Measurements from ENCODE around the gene CRMP1. TPM values are rescaled to one million over a fixed set of nuclear protein-coding genes. Genes with fewer than 3 reads are reported as not detected.

CRMP1 gene
- total RNA-seq, 1 donor from 2014 or later, result 15.4 TPM

- H3K27me3 ChIP-seq (ENCODE audit: control insufficient read depth, insufficient read depth, low read length), result no peaks in the 10 kb centered on the region
- no peak for DNase-seq (ENCODE audit: low read depth)
- no peak overlapping the region for H3K4me3 ChIP-seq (ENCODE audit: low read depth, low read length)
- no peak for TF ChIP-seq CTCF (IDR thresholded peaks at IDR 0.05; ENCODE audit: insufficient read depth, low read length, poor library complexity, severe bottlenecking)
- H3K36me3 ChIP-seq (ENCODE audit: control insufficient read depth, insufficient read depth, low read length), result no peaks in the 10 kb centered on the region
These were observed 30.5 kb upstream of the CRMP1 start for GRCh38 chr4:5923376-5923775.

- no peak overlapping the region for H3K4me3 ChIP-seq (ENCODE audit: low read depth, low read length)
- no peak for DNase-seq (ENCODE audit: low read depth)
- no peaks in the 10 kb centered on the region for H3K27me3 ChIP-seq (ENCODE audit: control insufficient read depth, insufficient read depth, low read length)
- H3K36me3 ChIP-seq (ENCODE audit: control insufficient read depth, insufficient read depth, low read length), result no peaks in the 10 kb centered on the region
- no peak for TF ChIP-seq CTCF (IDR thresholded peaks at IDR 0.05; ENCODE audit: insufficient read depth, low read length, poor library complexity, severe bottlenecking)
These were observed 29.7 kb upstream of the CRMP1 start for GRCh38 chr4:5922556-5922955.

- Histone ChIP-seq H3K4me3 (ENCODE audit: low read depth, low read length) (no peak overlapping the region), H3K27me3 (ENCODE audit: control insufficient read depth, insufficient read depth, low read length) (no peaks in the 10 kb centered on the region), H3K36me3 (ENCODE audit: control insufficient read depth, insufficient read depth, low read length) (no peaks in the 10 kb centered on the region)
- TF ChIP-seq CTCF (IDR thresholded peaks at IDR 0.05; ENCODE audit: insufficient read depth, low read length, poor library complexity, severe bottlenecking), result no peak
- DNase-seq (ENCODE audit: low read depth), result no peak
These were observed 29.1 kb upstream of the CRMP1 start for GRCh38 chr4:5921981-5922380.

- no peak for DNase-seq (ENCODE audit: low read depth)
- TF ChIP-seq CTCF (IDR thresholded peaks at IDR 0.05; ENCODE audit: insufficient read depth, low read length, poor library complexity, severe bottlenecking), result no peak
- Histone ChIP-seq H3K27me3 (ENCODE audit: control insufficient read depth, insufficient read depth, low read length) (no peaks in the 10 kb centered on the region), H3K36me3 (ENCODE audit: control insufficient read depth, insufficient read depth, low read length) (no peaks in the 10 kb centered on the region), H3K4me3 (ENCODE audit: low read depth, low read length) (no peak overlapping the region)
These were observed 28.5 kb upstream of the CRMP1 start for GRCh38 chr4:5921101-5921980.

GRCh38 chr4:5919571-5919970 is 26.7 kb upstream of the CRMP1 start:
- Histone ChIP-seq H3K4me3 (ENCODE audit: low read depth, low read length) (no peak overlapping the region), H3K27me3 (ENCODE audit: control insufficient read depth, insufficient read depth, low read length) (no peaks in the 10 kb centered on the region), H3K36me3 (ENCODE audit: control insufficient read depth, insufficient read depth, low read length) (no peaks in the 10 kb centered on the region)
- DNase-seq (ENCODE audit: low read depth), result no peak
- TF ChIP-seq CTCF (IDR thresholded peaks at IDR 0.05; ENCODE audit: insufficient read depth, low read length, poor library complexity, severe bottlenecking), result no peak

- H3K4me3 ChIP-seq (ENCODE audit: low read depth, low read length), result no peak overlapping the region
- no peak for DNase-seq (ENCODE audit: low read depth)
- H3K27me3 ChIP-seq (ENCODE audit: control insufficient read depth, insufficient read depth, low read length), result no peaks in the 10 kb centered on the region
- H3K36me3 ChIP-seq (ENCODE audit: control insufficient read depth, insufficient read depth, low read length), result no peaks in the 10 kb centered on the region
- no peak for TF ChIP-seq CTCF (IDR thresholded peaks at IDR 0.05; ENCODE audit: insufficient read depth, low read length, poor library complexity, severe bottlenecking)
These were observed 26.2 kb upstream of the CRMP1 start for GRCh38 chr4:5919044-5919443.
